HEK293 (cell line): ENCODE data around the gene FREM1.

Experiments
- CTCF ChIA-PET: fragments of 350-600 bp; formaldehyde crosslinking; extraction: SDS; loops from one replicate; lab custom pipeline; 2021; ENCODE audit warnings: antibody characterized with exemption; lab: Yijun Ruan, JAX
- POLR2A ChIA-PET: fragments of 300-600 bp; formaldehyde crosslinking; extraction: SDS; loops from one replicate; lab custom pipeline; 2020; ENCODE audit warnings: antibody characterized with exemption, inconsistent platforms; lab: Yijun Ruan, JAX
- H3K27ac ChIP-seq: fragments of 200-500 bp; sonication (Bioruptor generic); 2 replicates; pipeline ENCODE4 v1.5.1; 2014; ENCODE audit warnings: low read depth, low read length, control low read depth, inconsistent platforms; ENCODE audit errors: extremely low read depth
- H3K36me3 ChIP-seq, 2 experiments: fragments of 200-500 bp in 1 of 2; sonication (Bioruptor generic) in 1 of 2; 1 replicate in 1 of 2; 2 replicates in 1 of 2; pipeline ENCODE4 v1.5.1; 2014 to 2017; ENCODE audit warnings: inconsistent platforms in 2 of 2, low read length in 2 of 2; ENCODE audit not compliant: control insufficient read depth in 2 of 2, insufficient read depth in 1 of 2
- H3K4me1 ChIP-seq: fragments of 200-500 bp; sonication (Bioruptor generic); 2 replicates; pipeline ENCODE4 v1.5.1; 2014; ENCODE audit warnings: mild to moderate bottlenecking, low read length, inconsistent platforms; ENCODE audit not compliant: control insufficient read depth, insufficient read depth
- H3K4me3 ChIP-seq: 2 replicates; pipeline ENCODE4 v1.5.1; 2011; ENCODE audit warnings: low read depth, mild to moderate bottlenecking, control low read depth, low read length, moderate library complexity
- H3K9me3 ChIP-seq: fragments of 200-500 bp; sonication (Bioruptor generic); 2 replicates; pipeline ENCODE4 v1.5.1; 2014; ENCODE audit warnings: low read depth, low read length, inconsistent platforms; ENCODE audit not compliant: control insufficient read depth, insufficient read depth
- HOXA7 ChIP-seq: sonication (generic); formaldehyde crosslinking; IDR thresholded peaks from 2 replicates; pipeline ENCODE4 v1.8.1; 2022; ENCODE audit warnings: missing genetic modification reagents, borderline replicate concordance
- KLF9 ChIP-seq: fragments of 450-650 bp; formaldehyde crosslinking; IDR thresholded peaks from 2 replicates; pipeline ENCODE4 v1.5.1; 2016; ENCODE audit warnings: missing biosample characterization, missing genetic modification characterization, low read depth
- MZF1 ChIP-seq: fragments of 450-650 bp; formaldehyde crosslinking; IDR thresholded peaks from 2 replicates; pipeline ENCODE4 v1.5.1; 2017; ENCODE audit warnings: missing biosample characterization, missing genetic modification characterization, borderline replicate concordance
- PRDM1 ChIP-seq: fragments of 450-650 bp; formaldehyde crosslinking; IDR thresholded peaks from 2 replicates; pipeline ENCODE4; 2016; ENCODE audit warnings: missing biosample characterization, missing genetic modification characterization
- SCRT2 ChIP-seq: fragments of 450-650 bp; formaldehyde crosslinking; IDR thresholded peaks from 2 replicates; pipeline ENCODE4 v1.5.1; 2016; ENCODE audit warnings: missing biosample characterization, missing genetic modification characterization
- ZBTB1 ChIP-seq: fragments of 450-650 bp; formaldehyde crosslinking; IDR thresholded peaks from 2 replicates; pipeline ENCODE4 v1.5.1; 2016; ENCODE audit warnings: missing biosample characterization, missing genetic modification characterization
- ZBTB21 ChIP-seq: fragments of 450-650 bp; formaldehyde crosslinking; IDR thresholded peaks from 2 replicates; pipeline ENCODE4 v1.5.1; 2017; ENCODE audit warnings: missing biosample characterization, missing genetic modification characterization
- ZEB2 ChIP-seq: fragments of 450-650 bp; formaldehyde crosslinking; IDR thresholded peaks from 2 replicates; pipeline ENCODE4 v1.5.1; 2016; ENCODE audit warnings: missing biosample characterization, missing genetic modification characterization
- ZNF248 ChIP-seq: fragments of 450-650 bp; formaldehyde crosslinking; IDR thresholded peaks from 2 replicates; pipeline ENCODE4 v1.5.1; 2017; ENCODE audit warnings: missing biosample characterization, missing genetic modification characterization
- ZNF335 ChIP-seq: fragments of 450-650 bp; formaldehyde crosslinking; conservative IDR thresholded peaks from 2 replicates; pipeline ENCODE4 v1.5.1; 2016; ENCODE audit warnings: missing biosample characterization, missing genetic modification characterization
- ZNF473 ChIP-seq: fragments of 450-650 bp; formaldehyde crosslinking; IDR thresholded peaks from 2 replicates; pipeline ENCODE4 v1.5.1; 2017; ENCODE audit warnings: missing biosample characterization, missing genetic modification characterization
- ZNF518A ChIP-seq: fragments of 450-650 bp; formaldehyde crosslinking; conservative IDR thresholded peaks from 2 replicates; pipeline ENCODE4 v1.5.1; 2016; ENCODE audit warnings: low read depth, missing biosample characterization, missing genetic modification characterization
- ZNF549 ChIP-seq: fragments of 450-650 bp; IDR thresholded peaks from 2 replicates; pipeline ENCODE4 v1.5.1; 2018; ENCODE audit warnings: missing biosample characterization, missing genetic modification characterization, mild to moderate bottlenecking, inconsistent platforms, moderate library complexity
- ZNF768 ChIP-seq: fragments of 450-650 bp; formaldehyde crosslinking; IDR thresholded peaks from 2 replicates; pipeline ENCODE4 v1.5.1; 2018; ENCODE audit warnings: missing biosample characterization, mild to moderate bottlenecking, missing genetic modification characterization
- ZNF830 ChIP-seq: fragments of 450-650 bp; IDR thresholded peaks from 2 replicates; pipeline ENCODE4 v1.5.0; 2018; ENCODE audit warnings: missing biosample characterization, missing genetic modification characterization, low read depth, mild to moderate bottlenecking, moderate library complexity
- TF ChIP-seq, protein P1 (sequence below): fragments of 450-650 bp; formaldehyde crosslinking; IDR thresholded peaks from 2 replicates; pipeline ENCODE4 v1.5.1; 2016; ENCODE audit warnings: missing biosample characterization, missing genetic modification characterization
- TF ChIP-seq, protein P2 (sequence below): fragments of 450-650 bp; formaldehyde crosslinking; IDR thresholded peaks from 2 replicates; pipeline ENCODE4 v1.5.1; 2016; ENCODE audit warnings: missing biosample characterization, missing genetic modification characterization
- TF ChIP-seq, protein P3 (sequence below): fragments of 450-650 bp; formaldehyde crosslinking; IDR thresholded peaks from 2 replicates; pipeline ENCODE4 v1.5.1; 2016; ENCODE audit warnings: missing biosample characterization, missing genetic modification characterization, borderline replicate concordance
- TF ChIP-seq, protein P4 (sequence below): fragments of 450-650 bp; formaldehyde crosslinking; IDR thresholded peaks from 2 replicates; pipeline ENCODE4 v1.5.1; 2016; ENCODE audit warnings: missing biosample characterization, missing genetic modification characterization

The FREM1 gene

DNA sequence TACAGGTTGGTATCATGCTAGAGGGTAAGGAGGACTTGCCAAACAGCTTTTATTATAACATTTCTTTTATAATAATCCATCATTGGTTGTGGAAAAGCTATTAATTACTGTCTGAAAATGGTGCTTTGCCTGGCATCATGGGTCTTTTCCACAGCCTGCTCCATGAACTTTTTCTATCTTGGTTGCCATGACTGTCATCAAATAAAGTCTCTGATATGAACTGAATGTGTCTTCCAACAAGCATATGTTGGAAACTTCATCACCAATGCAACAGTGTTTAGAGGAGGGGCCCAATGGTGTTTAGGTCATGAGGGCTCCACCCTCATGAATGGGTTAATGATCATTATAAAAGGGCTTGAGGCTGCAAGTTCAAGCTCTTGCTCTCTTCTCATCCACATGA lies 81.0 kb downstream of the FREM1 start:
- ChIA-PET POLR2A (no interaction called here), CTCF (interaction anchor here (1.4 kb wide), 1 partner anchor 12 kb away, joined by 4 read pairs; no protein-coding TSS in a partner anchor)
- Histone ChIP-seq H3K4me3 (no peak overlapping the region), H3K27ac (no peak overlapping the region), H3K4me1 (no peaks in the 10 kb centered on the region), H3K9me3 (no peaks in the 10 kb centered on the region), H3K36me3 (no peaks in the 10 kb centered on the region)
- no peak for TF ChIP-seq PRDM1 (tag by site-specific recombination)

DNA sequence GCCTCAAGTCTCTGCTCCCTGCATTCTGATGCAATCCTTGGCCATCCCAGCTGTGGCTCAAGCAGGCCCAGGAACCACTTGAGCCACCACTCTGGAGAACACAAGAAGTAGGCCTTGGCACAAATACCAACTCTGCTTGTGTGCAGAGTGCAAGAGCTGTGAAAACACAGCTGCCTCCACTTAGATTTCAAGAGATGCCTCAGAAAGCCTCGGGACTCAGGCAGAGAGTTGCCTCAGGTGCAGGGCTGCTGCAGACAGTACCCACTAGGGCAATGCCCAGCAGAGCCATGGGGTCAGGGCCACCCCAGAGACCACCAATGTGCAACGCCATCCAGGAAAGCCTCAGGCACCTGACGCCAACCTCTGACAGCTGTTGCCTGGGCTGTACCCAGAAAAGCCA lies 82.4 kb downstream of the FREM1 start:
- no peaks in the 10 kb centered on the region for H3K36me3 ChIP-seq
- no peaks in the 10 kb centered on the region for H3K9me3 ChIP-seq
- no peaks in the 10 kb centered on the region for H3K4me1 ChIP-seq
- H3K27ac ChIP-seq: no peak overlapping the region
- H3K4me3 ChIP-seq: no peak overlapping the region
- ChIA-PET CTCF (no interaction called here), POLR2A (no interaction called here)
- TF ChIP-seq ZBTB1 (tag by site-specific recombination) (no peak), ZNF248 (tag by site-specific recombination) (no peak), ZNF335 (no peak), KLF9 (no peak), ZNF518A (tag by site-specific recombination) (no peak), MZF1 (tag by site-specific recombination) (no peak)

DNA sequence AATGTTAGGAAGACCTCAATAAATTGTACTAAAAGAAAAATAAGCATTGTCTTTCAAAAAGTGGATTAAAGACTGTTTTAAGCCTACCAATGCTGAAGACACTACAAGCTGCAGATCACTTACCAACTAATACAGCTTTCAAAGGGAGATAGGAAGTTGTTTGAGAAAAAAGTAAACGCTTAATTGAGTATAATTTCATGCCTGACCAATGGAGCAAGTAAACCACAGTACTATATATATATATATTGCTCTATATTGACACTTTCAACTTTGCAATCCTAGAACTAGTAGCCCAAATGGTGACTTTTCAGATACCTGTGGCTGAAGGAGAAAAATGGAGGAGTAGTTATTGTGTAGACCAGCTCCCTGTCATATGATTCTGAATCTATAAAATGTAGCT lies 85.7 kb downstream of the FREM1 start:
- CTCF ChIA-PET: interaction anchor here (0.9 to 2.0 kb wide), 2 partner anchors 22 to 311 kb away, joined by 3 to 5 read pairs; no protein-coding TSS in a partner anchor
- TF ChIP-seq, protein P1, sequence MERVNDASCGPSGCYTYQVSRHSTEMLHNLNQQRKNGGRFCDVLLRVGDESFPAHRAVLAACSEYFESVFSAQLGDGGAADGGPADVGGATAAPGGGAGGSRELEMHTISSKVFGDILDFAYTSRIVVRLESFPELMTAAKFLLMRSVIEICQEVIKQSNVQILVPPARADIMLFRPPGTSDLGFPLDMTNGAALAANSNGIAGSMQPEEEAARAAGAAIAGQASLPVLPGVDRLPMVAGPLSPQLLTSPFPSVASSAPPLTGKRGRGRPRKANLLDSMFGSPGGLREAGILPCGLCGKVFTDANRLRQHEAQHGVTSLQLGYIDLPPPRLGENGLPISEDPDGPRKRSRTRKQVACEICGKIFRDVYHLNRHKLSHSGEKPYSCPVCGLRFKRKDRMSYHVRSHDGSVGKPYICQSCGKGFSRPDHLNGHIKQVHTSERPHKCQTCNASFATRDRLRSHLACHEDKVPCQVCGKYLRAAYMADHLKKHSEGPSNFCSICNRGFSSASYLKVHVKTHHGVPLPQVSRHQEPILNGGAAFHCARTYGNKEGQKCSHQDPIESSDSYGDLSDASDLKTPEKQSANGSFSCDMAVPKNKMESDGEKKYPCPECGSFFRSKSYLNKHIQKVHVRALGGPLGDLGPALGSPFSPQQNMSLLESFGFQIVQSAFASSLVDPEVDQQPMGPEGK (tag by site-specific recombination): no peak
- no peak for TF ChIP-seq ZNF549 (tag by site-specific recombination)
- TF ChIP-seq HOXA7 (CRISPR knock-in tag): no peak
- no peak for TF ChIP-seq ZEB2 (tag by site-specific recombination)
- TF ChIP-seq ZNF768 (tag by site-specific recombination): no peak
- no peak for TF ChIP-seq ZNF830 (tag by site-specific recombination)
- TF ChIP-seq SCRT2: no peak
- TF ChIP-seq, protein P2, sequence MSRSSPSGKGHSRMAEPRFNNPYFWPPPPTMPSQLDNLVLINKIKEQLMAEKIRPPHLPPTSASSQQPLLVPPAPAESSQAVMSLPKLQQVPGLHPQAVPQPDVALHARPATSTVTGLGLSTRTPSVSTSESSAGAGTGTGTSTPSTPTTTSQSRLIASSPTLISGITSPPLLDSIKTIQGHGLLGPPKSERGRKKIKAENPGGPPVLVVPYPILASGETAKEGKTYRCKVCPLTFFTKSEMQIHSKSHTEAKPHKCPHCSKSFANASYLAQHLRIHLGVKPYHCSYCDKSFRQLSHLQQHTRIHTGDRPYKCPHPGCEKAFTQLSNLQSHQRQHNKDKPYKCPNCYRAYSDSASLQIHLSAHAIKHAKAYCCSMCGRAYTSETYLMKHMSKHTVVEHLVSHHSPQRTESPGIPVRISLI (tag by site-specific recombination): no peak
- no peak for TF ChIP-seq ZBTB21 (tag by site-specific recombination)
- TF ChIP-seq, protein P3, sequence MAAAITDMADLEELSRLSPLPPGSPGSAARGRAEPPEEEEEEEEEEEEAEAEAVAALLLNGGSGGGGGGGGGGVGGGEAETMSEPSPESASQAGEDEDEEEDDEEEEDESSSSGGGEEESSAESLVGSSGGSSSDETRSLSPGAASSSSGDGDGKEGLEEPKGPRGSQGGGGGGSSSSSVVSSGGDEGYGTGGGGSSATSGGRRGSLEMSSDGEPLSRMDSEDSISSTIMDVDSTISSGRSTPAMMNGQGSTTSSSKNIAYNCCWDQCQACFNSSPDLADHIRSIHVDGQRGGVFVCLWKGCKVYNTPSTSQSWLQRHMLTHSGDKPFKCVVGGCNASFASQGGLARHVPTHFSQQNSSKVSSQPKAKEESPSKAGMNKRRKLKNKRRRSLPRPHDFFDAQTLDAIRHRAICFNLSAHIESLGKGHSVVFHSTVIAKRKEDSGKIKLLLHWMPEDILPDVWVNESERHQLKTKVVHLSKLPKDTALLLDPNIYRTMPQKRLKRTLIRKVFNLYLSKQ: no peak
- TF ChIP-seq, protein P4, sequence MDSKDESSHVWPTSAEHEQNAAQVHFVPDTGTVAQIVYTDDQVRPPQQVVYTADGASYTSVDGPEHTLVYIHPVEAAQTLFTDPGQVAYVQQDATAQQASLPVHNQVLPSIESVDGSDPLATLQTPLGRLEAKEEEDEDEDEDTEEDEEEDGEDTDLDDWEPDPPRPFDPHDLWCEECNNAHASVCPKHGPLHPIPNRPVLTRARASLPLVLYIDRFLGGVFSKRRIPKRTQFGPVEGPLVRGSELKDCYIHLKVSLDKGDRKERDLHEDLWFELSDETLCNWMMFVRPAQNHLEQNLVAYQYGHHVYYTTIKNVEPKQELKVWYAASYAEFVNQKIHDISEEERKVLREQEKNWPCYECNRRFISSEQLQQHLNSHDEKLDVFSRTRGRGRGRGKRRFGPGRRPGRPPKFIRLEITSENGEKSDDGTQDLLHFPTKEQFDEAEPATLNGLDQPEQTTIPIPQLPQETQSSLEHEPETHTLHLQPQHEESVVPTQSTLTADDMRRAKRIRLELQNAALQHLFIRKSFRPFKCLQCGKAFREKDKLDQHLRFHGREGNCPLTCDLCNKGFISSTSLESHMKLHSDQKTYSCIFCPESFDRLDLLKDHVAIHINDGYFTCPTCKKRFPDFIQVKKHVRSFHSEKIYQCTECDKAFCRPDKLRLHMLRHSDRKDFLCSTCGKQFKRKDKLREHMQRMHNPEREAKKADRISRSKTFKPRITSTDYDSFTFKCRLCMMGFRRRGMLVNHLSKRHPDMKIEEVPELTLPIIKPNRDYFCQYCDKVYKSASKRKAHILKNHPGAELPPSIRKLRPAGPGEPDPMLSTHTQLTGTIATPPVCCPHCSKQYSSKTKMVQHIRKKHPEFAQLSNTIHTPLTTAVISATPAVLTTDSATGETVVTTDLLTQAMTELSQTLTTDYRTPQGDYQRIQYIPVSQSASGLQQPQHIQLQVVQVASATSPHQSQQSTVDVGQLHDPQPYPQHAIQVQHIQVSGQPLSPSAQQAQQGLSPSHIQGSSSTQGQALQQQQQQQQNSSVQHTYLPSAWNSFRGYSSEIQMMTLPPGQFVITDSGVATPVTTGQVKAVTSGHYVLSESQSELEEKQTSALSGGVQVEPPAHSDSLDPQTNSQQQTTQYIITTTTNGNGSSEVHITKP (tag by site-specific recombination): no peak
- TF ChIP-seq ZNF473 (tag by site-specific recombination): no peak

More for the DNA sequence above, 85.7 kb downstream of the FREM1 start:
- H3K36me3 ChIP-seq: peaks cover 0 to 2% of the 10 kb centered on the region in 2 experiments; a peak in 1 of 3 replicates
- H3K27ac ChIP-seq: no peak overlapping the region
- H3K9me3 ChIP-seq: no peaks in the 10 kb centered on the region
- POLR2A ChIA-PET: no interaction called here
- no peaks in the 10 kb centered on the region for H3K4me1 ChIP-seq
- no peak overlapping the region for H3K4me3 ChIP-seq
